OCI-M1 (cell line): ENCODE results near the gene TMPRSS6.
A peak's percentile ranks its signal among the peaks of the same experiment; 100 is the strongest.

Experiments
- DNase-seq: peaks from one replicate; lab custom pipeline; 2025; lab: John Stamatoyannopoulos, UW

TMPRSS6 gene

GRCh38 chr22:37117092-37117491 is 7.6 kb upstream of the TMPRSS6 start:
- DNase-seq: no peak

GRCh38 chr22:37115032-37115431 is 5.5 kb upstream of the TMPRSS6 start:
- no peak for DNase-seq

- no peak for DNase-seq
Observed at GRCh38 chr22:37113757-37114156, 4.2 kb upstream of the TMPRSS6 start.

- no peak for DNase-seq
Observed at GRCh38 chr22:37112084-37112728, 2.7 kb upstream of the TMPRSS6 start.

GRCh38 chr22:37111156-37111717 is 1.7 kb upstream of the TMPRSS6 start:
- DNase-seq: no peak

GRCh38 chr22:37107816-37108621 is 1.5 kb downstream of the TMPRSS6 start:
- DNase-seq: no peak

GRCh38 chr22:37105990-37106389 is 3.5 kb downstream of the TMPRSS6 start:
- DNase-seq: no peak

- peak; percentile 10 for DNase-seq
Observed at GRCh38 chr22:37105154-37105553, 4.4 kb downstream of the TMPRSS6 start.

- DNase-seq: no peak
Observed at GRCh38 chr22:37103656-37104452, 5.7 kb downstream of the TMPRSS6 start.

GRCh38 chr22:37103151-37103550 is 6.4 kb downstream of the TMPRSS6 start:
- DNase-seq: no peak

- no peak for DNase-seq
Observed at GRCh38 chr22:37101311-37102066, 8.0 kb downstream of the TMPRSS6 start.

GRCh38 chr22:37100589-37101127 is 8.9 kb downstream of the TMPRSS6 start:
- peak; percentile 24 for DNase-seq

- peak; percentile 17 for DNase-seq
Observed at GRCh38 chr22:37098976-37099591, 10.4 kb downstream of the TMPRSS6 start.

GRCh38 chr22:37097346-37097745 is 12.2 kb downstream of the TMPRSS6 start:
- no peak for DNase-seq

- no peak for DNase-seq
Observed at GRCh38 chr22:37095113-37095512, 14.4 kb downstream of the TMPRSS6 start.

- DNase-seq: no peak
Observed at GRCh38 chr22:37094239-37094638, 15.3 kb downstream of the TMPRSS6 start.

- DNase-seq: no peak
Observed at GRCh38 chr22:37092997-37093396, 16.5 kb downstream of the TMPRSS6 start.

GRCh38 chr22:37091994-37092393 is 17.5 kb downstream of the TMPRSS6 start:
- no peak for DNase-seq

- DNase-seq: no peak
Observed at GRCh38 chr22:37090920-37091695, 18.4 kb downstream of the TMPRSS6 start.

- DNase-seq: no peak
Observed at GRCh38 chr22:37089434-37089833, 20.1 kb downstream of the TMPRSS6 start.
